Frontal cortex (tissue), 4 donors: ENCODE measurements around the gene CRYGD. TPM values are rescaled to one million over a fixed set of nuclear protein-coding genes. Genes with fewer than 3 reads are reported as not detected.
"Not testable (repeated sequence)": the region's sequence is repeated elsewhere in the genome, so short reads cannot be mapped to it uniquely, and the experiment has no call there.

Experiments used
- DNase-seq, 2 donors: peaks; one replicate each; pipeline ENCODE4 v3.0.0; 2012; ENCODE audit warnings: low spot score in 2 of 2
- FAIRE-seq: peaks from 2 replicates; lab custom pipeline; 2012; peaks lifted over from hg19 to GRCh38; lab: Jason Lieb, UNC
- total RNA-seq: library from RNA; depleted of rRNA; stranded (reverse); fragments of >200 nt; gene quantifications from one replicate; pipeline ENCODE4 v1.2.3, GENCODE V29; 2014
- donor health status: control.
- donor health status: control.
- donor health status: control.

CRYGD gene
- total RNA-seq: 2.4 TPM

DNA sequence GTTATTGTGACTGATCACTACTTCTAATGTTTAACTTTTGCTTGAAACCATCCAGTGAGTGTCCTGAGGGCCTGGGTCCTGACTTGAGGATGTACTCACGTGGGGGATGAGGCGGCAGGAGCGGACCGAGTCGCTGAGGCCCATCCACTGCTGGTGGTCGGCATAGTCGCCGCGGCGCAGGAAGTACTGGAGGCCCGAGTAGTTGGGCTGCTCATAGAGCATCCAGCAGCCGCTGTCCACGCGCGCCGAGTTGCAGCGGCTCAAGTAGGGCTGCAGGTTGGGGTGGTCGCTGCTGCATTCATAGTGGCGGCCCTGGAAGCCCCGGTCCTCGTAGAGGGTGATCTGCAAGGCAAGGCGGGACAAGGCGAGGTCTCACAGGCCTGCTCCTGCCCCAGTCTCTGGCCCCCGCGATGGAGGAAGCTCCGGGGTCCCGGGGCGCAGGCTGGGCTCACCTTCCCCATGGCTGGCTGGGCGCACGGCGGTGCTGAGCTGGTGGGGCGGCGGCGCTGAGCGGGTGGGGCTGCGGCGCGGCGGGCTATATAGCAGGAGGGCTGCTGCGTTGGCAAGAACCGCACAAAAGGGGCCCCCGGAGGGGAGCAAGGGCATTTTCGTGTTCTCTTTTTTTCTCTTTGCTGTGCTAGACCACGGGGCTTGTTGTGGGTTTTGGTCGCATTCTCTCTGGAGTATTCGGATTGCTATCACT, at the start of gene CRYGD:
TSS of gene CRYGD (minus strand) at position 512 of the 703 bp plus-strand sequence. CDS start at position 461, 51 bp downstream.
- FAIRE-seq, DNase-seq: not testable (repeated sequence)

DNA sequence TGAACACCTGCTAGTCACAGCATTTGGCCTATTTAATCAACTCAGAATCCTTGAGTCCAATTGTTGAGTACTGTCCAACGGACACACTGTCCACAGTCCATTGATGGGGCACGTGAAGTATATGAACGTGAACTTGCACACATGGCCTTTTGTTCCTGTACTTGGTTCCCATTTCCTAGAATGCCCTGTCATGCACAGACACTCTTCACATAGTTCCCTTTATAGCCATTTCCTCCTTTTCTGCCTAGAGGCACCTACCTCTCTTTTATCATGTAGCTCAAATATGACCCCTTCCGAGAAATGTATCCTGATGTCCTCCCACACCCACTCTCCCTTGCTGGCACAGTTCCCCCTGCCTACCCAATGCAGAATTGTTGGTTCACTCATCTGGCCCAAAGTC, 47.8 kb upstream of the CRYGD start:
- FAIRE-seq: no peak
- no peak for DNase-seq

DNA sequence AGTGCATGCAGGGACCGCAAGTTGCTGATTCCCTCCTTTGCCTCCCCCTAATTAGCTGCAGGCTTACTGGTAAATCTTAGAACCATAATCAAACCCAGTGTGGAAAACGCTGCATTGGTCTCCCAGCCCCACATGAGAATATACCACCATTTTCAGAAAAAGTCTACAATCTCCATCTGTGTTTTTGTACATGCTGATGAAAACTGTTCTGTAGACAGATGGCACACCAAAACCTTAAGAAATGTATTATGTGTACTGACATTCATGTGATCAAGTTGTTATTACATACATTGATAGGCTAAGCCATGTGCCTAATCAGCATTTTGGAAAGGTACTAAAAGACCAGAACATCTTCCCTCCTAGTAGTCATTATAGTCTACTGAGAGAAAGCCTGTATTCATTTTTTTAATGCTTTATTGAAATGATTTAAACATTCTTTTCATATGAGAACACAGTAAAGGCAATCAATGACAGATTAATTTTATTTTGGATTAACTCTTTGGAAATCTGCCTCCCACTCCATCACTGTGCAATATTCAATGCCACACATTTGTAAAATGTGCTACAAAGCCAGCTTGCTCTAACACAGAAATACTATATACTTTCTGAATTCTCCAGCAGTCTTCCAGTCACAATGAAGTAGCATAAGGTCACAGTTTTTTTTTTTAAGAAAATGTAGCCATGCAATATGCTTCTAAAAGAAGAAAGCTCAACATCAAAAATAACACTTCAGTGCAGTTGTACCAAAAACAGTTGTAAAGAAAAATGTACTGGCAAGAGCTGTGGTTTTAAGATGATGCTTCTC, 40.8 kb upstream of the CRYGD start:
- DNase-seq: no peak
- FAIRE-seq: no peak

DNA sequence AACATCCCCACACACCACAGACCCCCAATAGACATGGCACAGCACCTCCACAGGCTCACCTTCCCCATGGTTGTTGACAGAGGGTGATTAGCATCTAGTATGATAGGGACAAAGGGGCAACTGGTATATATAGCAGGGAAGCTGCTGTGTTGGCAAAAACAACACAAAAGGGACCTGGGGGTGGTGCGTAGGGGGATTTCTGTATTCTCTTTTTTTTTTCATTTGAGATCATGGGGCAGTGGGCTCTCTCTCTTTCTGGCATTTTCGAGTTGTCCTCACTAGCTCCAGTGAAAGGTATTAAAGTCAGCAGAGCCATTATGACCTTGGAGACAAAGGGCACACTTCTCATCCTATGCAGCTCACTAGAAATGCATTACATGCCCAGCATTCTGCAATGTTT, 39.2 kb upstream of the CRYGD start, which contains the start of gene CRYGA:
TSS of gene CRYGA (minus strand) at position 101 of the 400 bp plus-strand sequence. CDS start at position 68, 33 bp downstream.
- FAIRE-seq (no peak), DNase-seq (no peak)

DNA sequence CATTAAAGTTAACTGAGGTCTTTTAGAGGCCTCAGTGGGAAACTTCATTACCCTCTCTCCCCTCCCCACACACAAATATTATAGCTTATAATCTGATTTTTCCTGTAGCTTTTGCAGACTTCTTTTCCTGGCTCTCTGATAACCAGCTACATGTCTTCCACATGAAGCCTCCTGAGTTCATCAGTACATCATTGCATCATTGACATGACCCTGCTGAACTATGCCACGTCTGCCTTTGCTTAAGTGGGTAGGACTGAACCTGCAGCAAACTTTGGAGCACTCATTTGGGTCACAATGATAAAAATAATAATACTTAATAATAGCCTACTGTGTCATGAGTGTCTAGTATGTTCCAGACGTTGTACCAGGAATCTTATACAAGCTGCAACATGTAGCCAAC, 32.1 kb upstream of the CRYGD start:
- FAIRE-seq: no peak
- no peak for DNase-seq

DNA sequence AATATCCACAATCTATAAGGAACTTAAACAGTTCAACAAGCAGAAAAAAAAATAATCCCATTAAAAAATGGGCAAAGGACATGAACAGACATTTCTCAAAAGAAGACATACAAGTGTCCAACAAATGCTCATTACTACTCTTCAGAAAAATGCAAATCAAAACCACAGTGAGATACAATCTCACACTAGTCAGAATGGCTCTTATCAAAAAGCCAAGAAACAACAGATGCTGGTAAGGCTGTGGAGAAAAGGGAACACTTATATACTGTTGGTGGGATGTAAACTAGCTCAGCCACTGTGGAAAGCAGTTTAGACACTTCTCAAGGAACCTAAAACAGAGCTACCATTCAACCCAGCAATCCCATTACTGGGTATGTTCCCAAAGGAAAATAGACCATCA, 28.8 kb upstream of the CRYGD start:
- no peak for FAIRE-seq
- no peak for DNase-seq

DNA sequence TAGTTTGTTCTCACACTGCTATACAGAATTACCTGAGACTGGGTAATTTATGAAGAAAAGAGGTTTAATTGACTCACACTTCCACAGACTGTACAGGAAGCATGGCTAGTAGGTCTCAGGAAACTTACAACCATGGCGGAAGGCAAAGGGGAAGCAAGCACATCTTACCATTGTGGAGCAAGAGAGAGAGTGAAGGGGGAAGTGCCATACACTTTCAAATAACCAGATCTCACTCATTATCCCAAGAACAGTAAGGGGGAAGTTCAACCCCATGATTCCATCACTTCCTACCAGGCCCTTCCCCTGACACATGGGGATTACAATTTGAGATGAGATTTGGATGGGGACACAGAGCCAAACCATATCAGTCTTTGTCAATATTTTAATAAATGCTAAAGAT, 26.6 kb upstream of the CRYGD start:
- no peak for FAIRE-seq
- no peak for DNase-seq

DNA sequence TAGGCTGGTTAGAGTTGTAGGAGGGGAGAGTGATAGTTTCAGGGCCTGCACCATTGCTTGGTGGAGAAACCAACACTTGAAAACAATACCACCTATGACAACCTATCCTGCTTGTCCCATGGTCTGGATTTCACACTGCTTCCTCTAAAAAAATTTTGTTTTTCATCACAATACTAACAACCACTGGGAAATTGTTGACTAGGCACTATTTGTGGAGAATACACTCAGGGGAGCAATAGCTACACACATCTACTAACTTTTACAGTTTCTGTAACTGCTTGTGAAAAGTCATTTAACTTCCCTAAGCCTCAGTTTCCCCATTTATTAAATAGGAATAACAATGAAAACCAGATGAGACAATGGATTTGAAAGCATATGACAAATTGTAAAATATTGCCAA, 25.8 kb upstream of the CRYGD start:
- FAIRE-seq: no peak
- DNase-seq: no peak

DNA sequence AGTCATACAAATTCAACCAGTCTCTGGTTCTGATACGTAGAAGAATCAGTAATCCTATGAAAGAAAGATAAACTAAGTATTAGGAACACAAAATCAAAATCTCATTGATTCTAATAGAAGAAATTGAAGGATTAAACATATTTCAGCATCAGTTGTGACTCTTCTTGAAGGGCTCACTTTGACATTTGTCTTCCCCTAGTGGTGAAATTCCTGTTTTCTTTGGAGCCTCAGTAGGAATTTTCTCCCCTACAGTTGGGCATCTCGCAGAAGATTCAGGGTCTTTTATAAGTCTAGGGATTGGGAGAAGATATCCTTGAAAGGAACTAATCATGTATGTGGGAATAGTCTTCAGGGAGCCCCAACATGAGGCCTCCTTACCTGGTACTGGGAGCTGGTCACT, 24.5 kb upstream of the CRYGD start:
- no peak for DNase-seq
- no peak for FAIRE-seq

DNA sequence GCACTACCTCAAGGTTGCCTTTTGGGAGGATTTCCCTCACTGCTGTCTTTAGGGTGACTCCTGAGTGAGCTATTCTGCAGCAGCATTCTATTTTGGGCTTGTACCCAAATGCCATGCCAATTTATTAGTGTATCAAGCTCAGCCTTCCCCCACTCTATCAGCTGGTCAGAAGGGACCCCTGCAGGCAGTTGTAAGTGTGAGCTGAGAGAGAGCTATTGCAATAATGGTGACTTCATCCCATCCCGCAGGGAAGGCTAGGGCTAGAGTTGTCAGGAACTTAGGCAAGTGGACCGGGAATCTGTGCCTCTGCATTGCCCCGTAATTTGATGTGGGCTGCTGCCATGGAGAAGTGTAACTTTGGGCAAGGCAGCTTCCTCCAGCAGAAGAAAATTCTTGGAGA, 23.4 kb upstream of the CRYGD start:
- no peak for FAIRE-seq
- DNase-seq: no peak

DNA sequence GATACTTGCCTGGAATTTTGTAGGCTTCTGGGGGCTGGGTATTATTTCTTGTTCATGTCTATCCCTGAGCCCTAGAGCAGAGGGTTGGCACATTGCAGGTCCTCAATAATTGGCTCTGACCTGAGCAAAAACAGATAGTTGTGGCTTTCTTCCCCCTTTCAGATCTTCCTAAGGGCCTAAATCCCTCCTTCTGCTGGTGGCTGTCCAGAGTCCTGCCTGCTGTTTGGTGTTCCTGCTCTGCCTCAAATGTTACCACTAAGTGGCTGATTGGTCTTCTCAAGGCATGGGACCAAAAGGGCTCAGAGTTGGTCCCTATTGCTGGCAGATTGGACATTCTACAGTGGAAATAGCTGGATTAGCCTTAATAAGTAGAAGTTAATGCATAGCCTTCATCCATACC, 22.7 kb upstream of the CRYGD start:
- DNase-seq: no peak

DNA sequence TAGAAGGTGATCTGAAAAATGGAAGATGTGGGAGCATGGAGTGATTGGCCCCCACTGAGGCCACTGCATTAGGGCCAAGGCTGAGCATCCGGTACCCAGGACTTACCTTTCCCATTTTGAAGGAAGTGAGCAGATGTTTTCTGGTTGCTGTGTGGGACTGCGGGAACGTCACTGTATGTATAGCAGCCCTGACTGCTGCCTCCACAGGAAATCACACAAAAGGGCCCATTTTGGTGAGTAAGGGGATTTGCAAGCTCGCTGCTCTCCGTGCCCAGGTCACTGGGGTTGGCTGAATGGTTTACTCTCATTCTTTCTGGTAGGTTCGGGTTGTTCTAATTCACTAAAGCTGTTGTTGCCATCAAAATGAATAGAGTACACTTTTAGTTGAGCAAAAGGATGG, 21.7 kb upstream of the CRYGD start, which contains the start of gene CRYGB:
TSS of gene CRYGB (minus strand) at position 153 of the 400 bp plus-strand sequence. CDS start at position 115, 38 bp downstream.
- no peak for DNase-seq
- no peak for FAIRE-seq

More for the DNA sequence above, 22.7 kb upstream of the CRYGD start:
- FAIRE-seq: no peak

DNA sequence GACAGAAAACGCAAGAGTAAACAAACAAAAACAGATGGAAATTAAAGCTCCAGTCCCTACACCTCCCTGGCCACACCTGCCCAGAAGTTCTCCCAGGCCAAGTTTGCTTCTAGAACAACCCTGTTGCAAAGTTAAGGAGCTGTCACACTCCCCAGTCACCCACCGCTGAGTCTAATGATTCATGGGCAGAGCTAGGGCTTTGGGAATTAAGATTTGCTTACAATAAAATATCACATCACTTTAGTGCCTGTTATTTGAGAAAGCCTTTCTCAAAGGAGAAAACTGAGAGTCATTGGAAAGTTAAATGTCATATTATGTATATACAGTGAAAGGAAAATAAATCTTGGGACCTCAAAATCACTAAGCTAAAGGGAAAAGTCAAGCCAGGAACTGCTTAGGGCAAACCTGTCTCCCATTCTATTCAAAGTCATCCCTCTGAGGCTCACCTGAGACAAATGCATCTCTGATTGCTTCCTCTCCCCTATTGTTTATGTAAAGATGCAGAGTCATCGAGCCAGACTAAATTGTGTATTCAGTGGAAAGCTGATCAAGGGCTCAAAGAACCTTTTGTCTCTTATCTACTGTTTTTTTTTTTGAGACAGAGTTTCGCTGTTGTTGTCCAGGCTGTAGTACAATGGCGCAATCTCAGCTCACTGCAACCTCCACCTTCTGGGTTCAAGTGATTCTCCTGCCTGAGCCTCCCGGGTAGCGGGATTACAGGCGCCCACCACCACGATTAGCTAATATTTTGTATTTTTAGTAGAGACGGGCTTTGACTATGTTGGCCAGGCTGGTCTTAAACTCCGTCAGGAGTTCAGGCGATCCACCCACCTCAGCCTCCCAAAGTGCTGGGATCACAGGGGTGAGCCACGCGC, 18.8 kb upstream of the CRYGD start:
- FAIRE-seq: no peak
- DNase-seq: no peak

DNA sequence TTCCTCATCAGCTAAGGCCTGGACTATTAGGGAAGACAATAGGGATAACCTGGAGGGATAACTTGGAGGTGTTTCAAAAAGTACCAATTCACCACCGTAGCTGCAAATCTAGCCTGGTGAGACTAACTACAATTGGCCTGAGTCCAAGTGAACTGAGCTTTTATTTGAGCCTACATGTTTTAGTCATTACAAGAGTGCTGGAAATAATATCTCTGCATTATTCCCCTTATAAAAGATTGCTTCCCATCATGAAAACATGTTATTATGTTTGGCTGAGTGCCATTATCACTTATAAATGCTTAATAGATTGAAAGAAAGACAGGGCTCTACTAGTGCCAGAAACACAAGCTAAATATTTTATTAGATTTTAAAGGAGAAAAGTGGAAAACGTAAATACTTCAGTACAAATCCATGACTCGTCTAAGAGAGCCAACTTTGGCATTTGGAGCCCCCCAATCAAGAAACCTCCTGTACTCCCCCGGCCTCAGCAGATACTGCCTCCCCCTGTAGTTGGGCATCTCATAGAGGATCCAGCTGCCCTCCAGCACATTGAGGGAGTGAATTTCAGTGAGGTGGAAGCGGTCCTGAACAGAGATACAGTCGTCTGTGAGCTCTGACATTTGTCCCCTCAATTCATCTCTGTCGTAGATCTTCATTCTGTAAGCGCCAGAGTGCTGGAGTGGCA, 18.1 kb upstream of the CRYGD start:
- no peak for FAIRE-seq

DNA sequence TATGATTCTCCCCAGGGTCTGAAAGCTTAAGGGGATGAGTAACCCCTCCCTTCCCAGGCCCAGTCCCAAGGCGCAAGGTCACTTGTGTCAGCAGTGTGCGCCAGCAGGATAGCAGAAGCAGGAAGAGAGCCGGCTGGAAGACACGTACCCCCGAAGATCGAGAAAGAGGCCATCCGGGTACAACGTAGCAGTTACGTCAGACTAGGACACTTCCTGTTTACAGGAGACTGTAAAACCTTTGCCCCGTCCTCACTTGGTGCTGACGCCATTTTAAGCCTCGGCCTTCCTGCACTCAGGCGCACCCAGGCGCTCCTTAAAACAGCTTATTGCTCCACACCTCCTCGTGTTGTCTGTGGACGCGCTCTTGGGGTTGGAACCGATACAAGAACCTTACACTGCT, 15.1 kb upstream of the CRYGD start:
- no peak for FAIRE-seq
- DNase-seq: no peak

More for the DNA sequence above, 18.1 kb upstream of the CRYGD start:
- no peak for DNase-seq

DNA sequence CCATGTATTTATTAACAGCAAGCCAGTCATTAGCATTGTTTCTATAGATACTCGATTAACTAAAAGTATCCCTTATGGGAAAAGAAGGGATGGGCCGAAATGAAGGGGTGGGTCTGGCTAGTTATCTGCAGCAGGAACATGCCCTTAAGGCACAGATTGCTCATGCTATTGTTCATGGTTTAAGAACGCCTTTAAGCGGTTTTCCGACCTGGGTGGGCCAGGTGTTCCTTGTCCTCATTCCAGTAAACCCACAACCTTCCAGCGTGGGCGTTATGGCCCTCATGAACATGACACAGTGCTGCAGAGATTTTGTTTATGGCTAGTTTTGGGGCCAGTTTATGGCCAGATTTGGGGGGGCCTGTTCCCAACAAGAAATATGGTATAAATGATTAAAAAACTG, 14.0 kb upstream of the CRYGD start:
- FAIRE-seq, DNase-seq: not testable (repeated sequence)

DNA sequence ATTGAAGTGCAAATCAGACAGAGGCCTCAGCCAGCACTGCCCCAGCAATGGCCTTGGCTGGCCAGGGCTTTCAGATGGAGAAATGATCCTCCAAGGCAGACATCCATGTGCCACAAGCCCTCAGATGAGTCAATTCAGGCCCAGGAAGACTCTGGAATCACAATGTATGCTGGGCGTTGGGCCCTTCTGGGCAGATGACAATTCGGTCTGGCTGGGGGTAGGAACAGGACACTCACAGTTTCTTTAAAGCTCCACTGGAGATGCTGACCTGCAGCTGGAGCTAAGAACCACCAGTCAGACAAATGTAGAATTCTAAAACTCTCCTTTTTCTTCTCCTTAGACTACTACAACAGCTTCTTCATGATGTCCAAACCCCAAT, 12.4 kb upstream of the CRYGD start:
- no peak for DNase-seq
- no peak for FAIRE-seq

DNA sequence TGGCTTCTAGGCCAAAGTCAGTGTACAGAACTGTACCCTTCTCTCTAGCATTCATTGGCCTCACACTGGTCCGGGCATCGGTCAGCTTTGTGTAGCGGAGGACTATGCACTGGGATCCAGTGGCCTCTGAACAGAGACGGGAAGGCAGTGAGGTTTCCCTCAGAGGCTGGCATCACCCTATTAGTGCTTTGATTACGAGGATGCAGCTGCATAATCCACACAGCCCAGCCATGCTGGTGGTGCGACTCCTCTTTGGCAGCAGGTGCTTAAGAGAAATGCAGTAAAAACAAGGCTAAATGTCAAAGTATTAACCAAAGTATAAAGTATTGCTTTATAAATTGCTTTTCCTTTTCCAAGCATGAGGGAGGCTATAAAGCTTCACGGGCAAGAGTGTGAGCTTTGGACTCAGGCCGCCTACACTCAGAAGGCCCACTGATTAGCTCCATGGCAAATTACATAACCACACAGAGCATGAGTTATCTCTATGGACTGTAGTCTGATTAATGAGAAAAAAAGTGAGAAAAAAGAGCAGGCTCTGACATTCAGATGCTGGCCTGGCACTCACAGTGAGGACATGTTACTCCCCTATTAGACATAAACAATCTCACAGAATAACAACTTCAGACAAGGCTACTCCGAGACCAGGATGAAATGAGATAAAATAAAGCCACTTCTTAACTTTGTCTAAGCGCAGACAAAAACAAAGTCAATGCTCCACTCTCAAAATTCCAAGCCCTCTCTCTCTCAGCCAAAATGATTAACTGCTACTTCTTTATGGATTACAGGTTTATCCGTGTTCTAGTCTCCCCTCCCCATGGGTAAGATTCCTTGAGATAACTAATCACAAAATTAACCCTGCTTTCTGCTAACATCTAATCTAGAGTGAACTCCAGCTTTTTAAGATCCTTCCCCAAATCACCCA, 11.7 kb upstream of the CRYGD start:
- DNase-seq (no peak), FAIRE-seq (no peak)
